Keratinocyte (primary cell): ENCODE measurements around the gene KDM3A.

Experiments
- CTCF ChIP-seq, 3 experiments: IDR thresholded peaks in 1 of 3; conservative IDR thresholded peaks in 1 of 3; optimal IDR thresholded peaks in 1 of 3; 2 replicates in 2 of 3; 3 replicates in 1 of 3; pipeline versions ENCODE3 to v1.5.1; 2011; ENCODE audit warnings: low read length in 3 of 3, mild to moderate bottlenecking in 3 of 3, moderate library complexity in 2 of 3, control low read depth in 1 of 3, inconsistent platforms in 1 of 3; ENCODE audit not compliant: insufficient read depth in 2 of 3; ENCODE audit errors: extremely low read depth in 1 of 3
- EZH2 ChIP-seq: IDR thresholded peaks from one replicate; pipeline ENCODE4 v1.6.1; 2012; ENCODE audit warnings: inconsistent platforms, mild to moderate bottlenecking, low read length, moderate library complexity

GRCh38 chr2:86510436-86510933 lies 69.3 kb downstream of the KDM3A start:
- TF ChIP-seq CTCF (optimal IDR thresholded peaks at IDR 0.05 in 1 of 3, IDR thresholded peaks at IDR 0.05 in 1 of 3, conservative IDR thresholded peaks at IDR 0.05 in 1 of 3; ENCODE audit: extremely low read depth in 1 of 3, insufficient read depth in 2 of 3, low read length in 3 of 3) (no peak), EZH2 (no peak)
